DND-41 (cell line): ENCODE data around the gene FLVCR2.

Source experiments
- CTCF ChIP-seq: IDR thresholded peaks from 2 replicates; pipeline ENCODE4 v1.5.1; 2012; ENCODE audit warnings: borderline replicate concordance, low read length, moderate library complexity, mild to moderate bottlenecking; ENCODE audit not compliant: poor library complexity, severe bottlenecking; ENCODE audit errors: extremely low read depth
- EZH2 ChIP-seq: IDR thresholded peaks from 3 replicates; pipeline ENCODE4 v1.6.1; 2012; ENCODE audit warnings: borderline replicate concordance, low read depth, mild to moderate bottlenecking, moderate library complexity, low read length, inconsistent platforms; ENCODE audit not compliant: severe bottlenecking

- TF ChIP-seq EZH2 (no peak), CTCF (no peak)
Measured at GRCh38 chr14:75649337-75649736, 70.9 kb downstream of the FLVCR2 start.
